8988T (cell line): ENCODE results near the gene ST3GAL3.

Source experiments
- DNase-seq: peaks from one replicate; pipeline ENCODE4 v3.0.0; 2011

ST3GAL3 gene

DNA sequence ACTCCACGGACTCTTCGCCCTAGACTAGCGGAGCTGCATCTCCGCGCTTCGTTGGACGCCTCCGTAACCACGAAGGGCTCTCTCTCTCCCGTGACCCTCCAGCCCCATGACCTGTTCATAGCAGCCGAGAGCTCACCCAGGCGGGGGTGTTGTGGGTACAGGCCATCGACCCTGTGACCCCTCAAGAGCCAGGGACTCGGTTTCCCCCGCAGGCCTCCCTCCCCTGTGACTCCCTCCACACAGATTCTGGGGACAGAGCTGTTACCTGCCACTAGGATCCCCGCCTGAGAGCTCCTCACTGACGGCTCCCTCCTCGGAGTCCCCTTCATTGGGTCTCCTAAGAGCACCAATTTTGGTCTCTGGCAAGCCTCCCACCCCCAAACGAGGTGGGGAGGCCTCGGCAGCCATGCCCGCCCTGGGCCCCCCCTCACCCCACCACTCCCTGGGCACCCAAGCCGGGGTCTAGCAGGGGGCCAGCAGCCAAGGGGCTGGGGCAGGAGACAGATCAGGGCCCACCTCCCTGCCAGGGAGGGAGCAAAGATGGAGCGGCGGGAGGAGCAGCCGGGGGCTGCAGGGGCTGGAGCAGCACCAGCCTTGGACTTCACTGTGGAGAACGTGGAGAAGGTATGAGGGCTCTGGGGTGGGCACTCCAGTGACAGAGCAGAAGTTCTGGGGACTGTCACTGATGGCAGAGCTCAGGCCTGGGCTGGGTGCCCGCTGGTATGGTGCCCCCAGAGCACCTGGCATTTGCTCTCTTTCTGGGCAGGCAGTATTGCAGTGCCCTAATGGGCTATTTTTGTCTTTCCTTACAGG lies 239.9 kb downstream of the ST3GAL3 start:
- DNase-seq, result no peak

DNA sequence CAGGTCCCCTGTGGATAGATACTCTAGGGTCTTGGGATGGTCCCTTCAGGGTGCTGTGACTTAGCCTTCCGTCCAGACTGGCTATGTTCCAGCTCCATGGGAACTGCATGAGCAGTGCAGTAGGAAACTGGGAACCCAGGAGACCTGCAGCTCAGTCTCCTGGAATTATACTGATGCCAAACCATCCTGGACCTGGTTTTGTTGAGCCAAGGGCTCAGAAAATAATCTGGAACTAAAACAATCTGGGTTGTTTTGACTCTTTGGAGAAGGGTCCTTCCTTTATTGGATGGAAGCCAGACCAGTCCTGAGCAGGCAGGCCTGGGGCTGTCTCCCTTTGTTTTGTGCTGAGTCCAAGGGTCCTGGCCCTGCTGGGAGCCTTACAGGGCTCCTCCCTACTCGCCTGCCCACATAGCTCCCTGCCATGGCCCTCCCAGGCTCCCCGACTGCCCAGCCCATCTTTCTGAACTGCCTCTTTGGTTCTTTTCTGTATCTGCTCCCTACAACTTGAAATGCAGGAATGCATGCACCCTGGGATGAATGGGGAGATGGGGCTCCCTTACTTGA lies 240.6 kb downstream of the ST3GAL3 start:
- no peak for DNase-seq

DNA sequence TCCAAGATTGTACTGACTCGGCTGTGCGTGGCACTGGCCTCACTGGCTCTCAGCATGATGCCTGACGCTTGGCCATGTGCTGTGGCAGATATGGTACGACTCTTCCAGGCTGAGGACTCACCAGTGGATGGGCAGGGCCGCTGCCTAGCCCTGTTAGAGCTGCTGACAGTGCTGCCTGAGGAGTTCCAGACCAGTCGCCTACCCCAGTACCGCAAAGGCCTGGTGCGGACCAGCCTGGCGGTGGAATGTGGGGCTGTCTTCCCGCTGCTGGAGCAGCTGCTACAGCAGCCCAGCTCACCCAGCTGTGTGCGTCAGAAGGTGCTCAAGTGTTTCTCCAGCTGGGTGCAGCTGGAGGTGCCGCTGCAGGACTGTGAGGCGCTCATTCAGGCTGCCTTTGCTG lies 242.3 kb downstream of the ST3GAL3 start:
- DNase-seq, result no peak

DNA sequence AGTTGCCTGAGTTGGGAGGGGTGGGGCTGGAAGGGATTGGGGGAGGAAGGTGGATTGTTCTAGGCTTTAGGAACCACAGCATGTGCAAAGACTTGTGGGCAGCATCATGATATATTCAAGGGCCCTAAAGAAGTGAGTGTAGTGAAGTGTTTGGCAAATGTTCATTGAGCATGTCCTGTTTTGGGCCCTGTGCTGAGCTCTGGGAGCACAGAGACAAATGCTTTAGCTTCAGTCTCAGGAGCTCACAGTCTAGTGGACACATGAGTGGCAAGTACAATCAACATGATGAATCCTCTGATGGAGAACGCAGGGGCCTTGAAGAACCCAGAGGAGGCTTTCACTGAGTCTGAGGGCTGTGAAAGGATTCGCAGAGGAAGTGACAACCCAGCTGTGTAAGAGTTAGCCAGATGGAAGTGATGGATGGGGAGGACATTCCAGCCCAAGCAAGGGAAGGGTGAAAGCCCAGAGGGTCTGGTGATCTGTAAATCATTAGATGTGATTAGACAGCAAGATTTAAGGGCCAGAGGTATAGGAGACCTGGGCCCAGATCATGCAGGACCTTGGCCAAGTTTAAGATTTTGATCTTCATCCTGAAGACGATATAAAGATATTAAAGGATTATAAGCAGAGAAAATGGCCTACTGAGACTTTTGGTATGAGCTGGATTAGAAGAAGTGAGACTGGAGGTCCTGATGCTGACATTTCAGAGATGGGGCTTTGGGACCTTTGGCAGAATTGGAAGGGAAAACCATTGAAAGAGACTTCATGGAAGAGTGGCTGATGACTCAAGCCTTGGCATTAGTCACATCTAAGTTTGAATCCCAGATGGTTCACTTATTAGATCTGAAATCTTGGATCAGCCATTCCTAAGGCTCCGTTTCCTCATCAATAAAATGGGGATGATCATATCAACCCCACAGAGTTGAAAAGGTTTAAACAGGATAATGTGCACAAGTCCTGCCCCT lies 244.0 kb downstream of the ST3GAL3 start:
- no peak for DNase-seq

DNA sequence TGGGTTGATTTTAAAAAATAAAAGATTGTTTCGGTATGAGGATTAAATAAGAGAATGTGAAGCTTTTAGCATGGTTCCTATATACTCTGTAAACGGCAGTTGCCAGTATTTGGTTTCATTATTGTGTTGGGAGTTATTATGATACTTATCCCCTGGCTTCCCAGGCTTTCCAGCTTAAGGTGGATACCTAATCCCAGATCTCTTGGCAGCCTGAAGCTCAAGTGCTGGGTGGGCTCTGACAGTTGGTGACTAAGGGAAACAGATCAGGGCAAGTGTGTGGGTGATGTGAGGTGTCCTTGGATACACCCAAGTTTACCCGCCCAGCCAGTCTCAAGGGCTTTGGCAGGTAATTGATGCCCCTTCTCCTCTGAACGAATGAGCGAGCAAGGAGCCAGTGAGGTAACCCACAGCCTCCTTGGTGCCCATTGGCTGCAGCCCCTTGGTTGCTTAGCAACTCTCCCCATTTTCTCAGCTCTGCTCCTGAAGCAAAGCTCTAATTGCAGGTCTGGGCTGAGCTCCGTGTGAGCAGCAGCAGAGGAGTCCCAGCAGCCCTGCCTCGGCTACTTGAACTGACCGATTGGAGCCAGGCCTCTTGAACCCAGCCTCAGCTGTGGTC lies 245.5 kb downstream of the ST3GAL3 start:
- no peak for DNase-seq

DNA sequence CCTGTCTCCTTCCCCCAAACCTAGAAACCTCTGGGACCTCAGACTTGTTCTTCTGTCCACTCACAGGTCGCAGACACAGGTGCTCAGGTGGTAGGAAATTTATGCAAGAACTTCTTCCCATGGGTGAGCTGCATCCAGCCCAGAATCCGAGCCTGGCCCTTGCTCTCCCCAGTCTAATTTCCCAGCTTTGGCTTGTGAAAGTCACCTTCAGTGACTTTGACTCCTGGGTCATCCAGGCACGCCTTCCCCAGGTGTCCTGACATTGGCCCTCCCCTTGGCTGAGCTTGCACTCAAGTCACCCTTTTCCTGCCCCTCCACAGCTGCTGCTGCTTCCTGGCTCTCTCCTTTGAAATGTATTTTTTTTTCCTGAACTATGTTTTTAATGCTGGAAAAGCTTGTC lies 246.0 kb downstream of the ST3GAL3 start:
- DNase-seq, result no peak

DNA sequence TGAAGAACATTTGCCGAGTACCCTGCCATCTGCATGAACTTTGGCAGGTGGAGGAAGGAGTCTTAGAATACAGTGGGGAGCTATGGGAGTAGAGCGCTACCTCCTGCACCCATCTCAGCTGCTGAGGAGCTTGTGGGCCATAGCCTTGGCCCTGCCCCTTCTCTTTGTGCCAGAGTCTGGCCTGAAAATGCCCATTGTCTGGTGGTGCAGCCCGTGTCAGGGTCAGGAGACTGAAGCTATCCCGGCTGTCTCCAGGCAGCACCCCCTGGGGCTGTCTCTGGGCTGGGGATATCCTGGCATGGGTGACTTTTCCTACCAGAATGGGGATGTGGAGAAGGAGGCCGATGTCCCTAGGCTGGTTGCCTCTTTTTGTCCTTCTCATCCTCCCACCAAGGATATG lies 246.7 kb downstream of the ST3GAL3 start:
- no peak for DNase-seq

DNA sequence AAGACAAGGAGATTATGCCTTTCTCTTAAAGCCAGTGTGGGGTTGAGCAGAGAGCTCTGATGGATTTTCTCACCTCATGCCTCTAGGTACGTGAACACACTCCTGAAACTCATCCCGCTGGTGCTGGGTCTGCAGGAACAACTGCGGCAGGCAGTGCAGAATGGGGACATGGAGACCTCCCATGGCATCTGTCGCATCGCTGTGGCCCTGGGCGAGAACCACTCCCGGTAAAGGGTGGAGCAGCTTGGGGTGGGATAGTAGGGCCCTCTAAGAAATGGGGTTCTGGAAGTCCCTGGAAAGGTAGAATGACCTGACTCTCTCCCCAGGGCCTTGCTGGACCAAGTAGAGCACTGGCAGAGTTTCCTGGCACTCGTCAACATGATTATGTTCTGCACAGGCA lies 248.9 kb downstream of the ST3GAL3 start:
- no peak for DNase-seq

DNA sequence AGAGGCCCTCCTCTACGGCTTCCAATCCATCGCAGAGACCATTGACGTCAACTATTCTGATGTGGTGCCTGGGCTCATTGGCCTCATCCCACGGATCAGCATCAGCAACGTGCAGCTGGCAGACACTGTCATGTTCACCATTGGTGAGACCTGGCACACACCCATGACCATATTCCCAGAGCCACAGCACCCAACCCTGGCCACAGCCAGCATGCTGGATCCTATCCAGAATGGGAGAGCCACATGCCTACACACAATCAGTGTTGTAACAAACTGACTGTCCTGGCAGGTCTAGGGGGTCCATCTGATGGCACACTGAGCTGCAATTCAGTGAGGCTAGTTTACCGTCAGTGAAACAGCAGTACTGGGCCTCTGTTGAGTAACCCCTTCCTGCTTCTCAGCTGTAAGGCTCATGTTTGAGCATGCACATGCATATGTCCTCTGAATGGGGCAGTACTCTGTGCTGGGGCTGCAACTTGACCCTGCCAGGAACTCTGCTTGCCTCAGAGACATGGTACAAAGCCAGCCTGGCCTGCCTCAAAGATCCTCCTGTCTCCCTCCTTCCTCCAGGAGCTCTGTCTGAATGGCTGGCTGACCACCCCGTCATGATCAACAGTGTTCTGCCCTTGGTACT lies 250.2 kb downstream of the ST3GAL3 start:
- no peak for DNase-seq

DNA sequence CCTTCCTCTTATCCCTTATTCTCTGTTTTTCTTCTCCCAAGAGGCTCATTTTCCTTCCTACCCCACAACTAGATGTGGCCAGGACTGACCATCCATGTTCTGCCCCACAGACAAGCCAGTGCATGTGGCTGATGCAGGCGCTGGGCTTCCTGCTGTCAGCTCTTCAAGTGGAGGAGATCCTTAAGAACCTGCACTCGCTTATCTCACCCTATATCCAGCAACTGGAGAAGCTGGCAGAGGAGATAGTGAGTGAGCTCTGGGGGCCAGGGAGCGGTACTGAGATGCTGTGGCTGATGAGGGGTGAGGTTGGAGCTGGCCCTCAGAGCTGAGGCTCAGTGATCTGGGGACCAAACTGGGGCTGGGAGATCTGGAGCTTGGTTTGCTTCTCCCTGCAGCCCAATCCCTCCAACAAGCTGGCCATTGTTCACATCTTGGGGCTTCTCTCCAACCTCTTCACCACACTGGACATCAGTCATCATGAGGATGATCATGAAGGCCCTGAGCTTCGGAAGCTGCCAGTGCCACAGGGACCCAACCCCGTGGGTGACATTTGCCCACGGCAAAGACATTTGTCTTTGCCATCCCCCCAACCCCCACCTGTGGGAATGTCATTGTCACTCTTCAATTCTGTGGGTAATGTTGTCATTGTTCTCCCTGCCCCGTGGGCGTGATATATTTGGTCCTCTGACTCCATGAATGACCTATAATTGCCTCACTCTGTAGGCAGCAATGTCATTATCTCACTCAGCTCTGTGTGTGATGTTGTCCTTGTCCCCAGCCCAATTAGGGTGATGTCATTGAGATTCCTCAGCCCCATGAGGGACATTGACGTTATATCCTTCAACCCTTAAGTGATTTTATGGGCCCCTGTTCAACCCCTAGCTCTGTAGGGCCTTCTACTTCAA lies 251.3 kb downstream of the ST3GAL3 start:
- DNase-seq, result no peak

DNA sequence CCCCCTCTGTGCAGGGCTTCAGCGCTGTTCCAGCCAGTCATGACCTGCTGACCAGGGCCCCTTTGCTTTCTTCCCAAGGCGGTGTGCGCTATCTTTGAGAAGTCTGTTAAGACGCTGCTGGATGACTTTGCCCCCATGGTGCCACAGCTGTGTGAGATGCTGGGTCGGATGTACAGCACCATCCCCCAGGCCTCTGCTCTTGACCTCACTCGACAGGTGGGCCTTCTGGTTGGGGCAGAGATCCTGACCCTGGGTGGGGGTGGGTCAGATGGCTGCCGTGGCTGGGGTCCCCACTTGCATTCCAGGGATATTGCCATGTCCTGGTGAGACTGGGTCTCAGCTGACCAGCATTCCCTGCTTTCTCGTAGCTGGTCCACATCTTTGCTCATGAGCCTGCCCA lies 253.5 kb downstream of the ST3GAL3 start:
- DNase-seq, result no peak

DNA sequence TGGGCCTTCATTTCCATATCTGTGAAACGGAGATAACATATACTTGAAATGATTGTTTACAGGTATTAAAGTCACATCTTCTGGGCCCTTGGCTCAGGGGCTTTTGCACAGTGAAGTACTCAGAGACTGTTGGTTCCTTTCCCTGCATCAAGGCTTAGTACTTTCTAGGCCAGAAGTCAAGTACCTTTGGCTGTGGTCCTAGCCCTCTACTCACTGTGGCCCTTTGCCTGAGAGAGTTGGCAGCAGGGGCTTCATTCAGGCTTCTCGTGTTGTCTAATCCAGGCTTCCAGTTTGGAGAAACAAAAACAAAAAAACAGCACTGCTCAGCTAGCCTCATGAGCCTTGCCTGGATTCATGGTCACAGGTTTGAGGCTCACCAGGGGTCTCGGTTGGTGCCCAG lies 254.4 kb downstream of the ST3GAL3 start:
- no peak for DNase-seq

DNA sequence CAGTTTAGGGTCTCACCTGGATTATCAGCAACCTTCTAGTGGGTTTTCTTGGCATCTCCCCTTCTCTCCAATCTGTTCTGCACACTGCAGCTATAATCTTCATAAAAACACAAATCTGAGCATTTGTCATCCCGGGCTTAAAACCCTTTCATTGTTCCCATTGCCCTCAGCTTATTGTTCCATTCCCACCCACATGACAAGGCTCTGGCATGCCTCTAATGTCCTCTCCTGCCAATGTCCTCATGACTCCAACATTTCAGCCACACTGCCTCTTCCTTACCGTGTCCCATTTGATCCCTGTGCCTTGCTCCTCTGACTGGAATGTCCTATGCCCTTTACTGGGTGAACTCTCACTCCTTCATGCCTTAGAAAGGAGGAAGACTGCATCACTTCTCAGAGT lies 255.0 kb downstream of the ST3GAL3 start:
- DNase-seq, result no peak

DNA sequence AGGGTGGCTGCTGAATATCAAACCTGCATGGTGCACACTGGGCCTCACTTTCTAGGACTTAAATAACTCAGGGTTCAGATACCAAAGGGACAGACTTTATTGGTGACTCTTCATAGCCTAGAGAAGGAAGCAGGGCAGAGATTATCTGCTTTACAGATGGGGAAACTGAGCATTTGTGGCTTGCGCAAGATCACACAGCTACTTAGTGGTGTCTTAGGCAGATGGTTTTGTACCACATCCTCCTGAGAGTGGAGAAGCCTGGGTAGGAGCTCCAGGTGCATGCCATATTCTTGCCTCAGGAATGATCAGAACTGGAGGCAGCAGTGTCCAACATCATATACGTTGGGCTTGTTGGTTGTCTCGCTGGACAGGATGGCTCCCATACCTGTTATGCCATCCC lies 255.7 kb downstream of the ST3GAL3 start:
- no peak for DNase-seq

DNA sequence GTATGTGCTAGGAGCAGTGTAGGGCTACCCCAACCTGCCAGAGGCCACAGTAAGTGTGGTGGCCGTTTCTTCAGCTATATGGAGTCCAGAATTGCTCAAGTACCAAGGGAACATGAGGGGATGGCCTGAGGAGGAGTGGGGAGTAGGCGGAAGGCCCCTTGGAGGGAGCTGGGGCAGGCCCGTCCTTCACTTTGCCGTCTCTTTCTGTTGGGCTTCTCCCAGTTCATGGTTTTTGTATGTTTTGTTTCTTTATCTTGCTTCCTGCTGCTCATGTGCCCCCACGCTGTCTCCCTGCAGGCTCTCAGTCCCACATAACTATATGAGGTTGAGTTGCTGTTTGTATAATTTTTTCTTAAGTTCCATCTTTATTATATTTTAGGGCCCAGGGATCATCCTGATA lies 256.6 kb downstream of the ST3GAL3 start:
- no peak for DNase-seq

DNA sequence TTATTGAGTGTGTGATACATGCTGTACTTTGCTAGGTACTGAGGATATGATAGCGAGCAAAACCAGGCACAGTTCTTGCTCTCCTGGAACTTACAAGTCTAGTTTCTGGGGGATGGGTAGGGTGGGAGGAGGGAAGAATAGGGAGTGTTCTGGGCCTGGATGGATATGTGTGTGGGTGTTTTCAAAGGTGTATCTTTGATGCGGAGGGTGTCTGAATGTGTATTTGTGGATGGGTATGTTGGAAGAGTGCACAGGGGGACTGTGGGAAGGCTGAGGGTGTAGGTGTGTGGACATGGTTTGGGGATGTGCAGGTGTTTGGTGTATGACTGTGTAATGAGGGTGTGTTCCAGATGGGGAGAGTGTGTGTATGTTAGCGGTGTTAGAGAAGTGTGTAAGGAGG lies 258.0 kb downstream of the ST3GAL3 start:
- no peak for DNase-seq

DNA sequence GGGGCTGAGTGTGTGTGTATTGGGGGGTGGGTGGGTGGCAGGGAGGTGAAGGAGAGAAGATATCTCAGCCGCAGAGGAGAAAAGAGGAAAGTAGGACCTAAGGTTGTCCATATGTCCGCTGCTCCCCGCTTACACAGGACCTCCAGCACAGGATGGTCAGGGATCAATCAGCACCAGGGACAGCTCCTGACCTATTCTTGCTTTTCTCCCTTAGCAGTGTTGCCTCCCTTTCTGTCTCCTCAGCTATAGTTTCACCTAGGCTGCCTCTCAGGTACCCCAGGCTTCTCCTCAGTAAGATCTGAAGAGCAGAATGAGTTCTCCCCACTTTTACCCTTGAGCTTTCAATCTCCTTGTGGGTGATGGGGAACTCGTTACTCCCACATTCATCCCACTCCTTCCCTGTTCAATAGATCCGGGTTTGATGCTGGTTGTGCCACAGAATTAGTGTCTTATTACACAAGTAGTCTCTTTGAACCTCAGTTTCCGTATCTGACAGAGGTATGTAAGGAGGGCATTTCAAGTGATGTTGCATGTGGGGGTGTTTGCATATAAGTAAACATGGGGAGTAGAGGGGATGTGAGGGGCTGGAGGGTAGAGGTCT lies 261.1 kb downstream of the ST3GAL3 start:
- no peak for DNase-seq

DNA sequence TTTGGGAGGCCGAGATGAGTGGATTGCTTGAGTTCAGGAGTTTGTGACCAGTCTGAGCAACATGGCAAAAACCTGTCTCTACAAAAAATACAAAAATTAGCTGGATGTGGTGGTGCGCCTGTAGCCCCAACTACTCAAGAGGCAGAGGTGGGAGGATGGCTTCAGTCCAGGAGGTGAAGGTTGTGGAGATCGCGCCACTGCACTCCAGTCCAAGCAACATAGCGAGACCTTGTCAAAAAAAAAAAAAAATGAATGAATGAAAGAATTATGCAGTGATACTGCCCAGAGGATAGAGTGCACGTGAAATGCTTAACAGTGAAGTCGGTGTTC lies 262.0 kb downstream of the ST3GAL3 start:
- DNase-seq, result no peak

DNA sequence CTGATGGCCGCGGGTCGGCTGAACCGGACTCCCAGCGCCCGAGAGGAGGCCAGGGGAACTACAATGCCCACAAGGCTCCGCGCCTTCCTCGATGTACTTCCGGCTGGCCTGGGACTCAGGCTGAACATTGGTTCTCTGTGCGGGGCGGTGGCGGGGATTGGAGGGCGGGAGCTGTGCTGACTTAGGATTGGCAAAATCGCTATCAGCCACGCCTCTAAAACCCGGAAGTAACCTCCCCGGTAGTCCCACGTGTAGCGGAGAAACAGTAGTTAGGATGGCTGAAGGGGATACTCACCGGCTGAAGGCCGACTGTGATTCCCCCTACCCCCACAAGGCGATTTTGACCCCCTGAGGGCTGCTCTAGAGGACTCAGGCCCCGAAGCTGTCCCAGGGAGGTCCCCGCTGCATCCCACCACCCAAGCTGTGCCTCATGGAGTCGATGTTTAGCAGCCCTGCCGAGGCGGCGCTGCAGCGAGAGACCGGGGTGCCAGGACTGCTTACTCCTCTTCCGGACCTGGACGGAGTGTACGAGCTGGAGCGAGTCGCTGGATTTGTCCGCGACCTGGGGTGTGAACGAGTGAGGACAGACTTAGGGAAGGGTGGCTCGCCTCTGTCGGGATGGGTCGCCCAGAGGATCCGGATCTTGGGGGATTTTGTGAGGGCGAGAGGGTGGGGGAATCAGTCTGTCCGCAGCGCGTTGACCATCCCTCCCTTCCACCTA lies 262.6 kb downstream of the ST3GAL3 start, which contains the start of gene DPH2:
TSS of gene DPH2 (plus strand) at position 265 of the 721 bp plus-strand sequence. CDS start at position 431, 166 bp downstream.
- DNase-seq, result peak; percentile 93

DNA sequence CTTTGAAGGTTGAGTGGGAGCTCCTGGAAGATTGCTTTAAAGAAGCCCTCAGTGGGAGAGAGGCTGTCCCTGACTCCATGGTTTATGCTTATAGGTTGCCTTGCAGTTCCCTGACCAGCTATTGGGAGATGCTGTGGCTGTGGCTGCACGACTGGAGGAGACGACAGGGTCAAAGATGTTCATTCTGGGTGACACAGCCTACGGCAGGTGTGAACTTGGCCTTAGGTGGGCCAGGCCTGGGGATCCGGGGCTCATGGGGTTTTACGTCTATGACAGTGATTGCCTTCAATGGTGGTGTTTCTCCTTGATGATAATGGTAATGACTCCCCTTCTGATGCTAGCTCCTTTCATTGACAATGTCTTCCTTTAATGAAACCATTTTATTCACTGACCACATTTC lies 263.2 kb downstream of the ST3GAL3 start:
- no peak for DNase-seq

DNA sequence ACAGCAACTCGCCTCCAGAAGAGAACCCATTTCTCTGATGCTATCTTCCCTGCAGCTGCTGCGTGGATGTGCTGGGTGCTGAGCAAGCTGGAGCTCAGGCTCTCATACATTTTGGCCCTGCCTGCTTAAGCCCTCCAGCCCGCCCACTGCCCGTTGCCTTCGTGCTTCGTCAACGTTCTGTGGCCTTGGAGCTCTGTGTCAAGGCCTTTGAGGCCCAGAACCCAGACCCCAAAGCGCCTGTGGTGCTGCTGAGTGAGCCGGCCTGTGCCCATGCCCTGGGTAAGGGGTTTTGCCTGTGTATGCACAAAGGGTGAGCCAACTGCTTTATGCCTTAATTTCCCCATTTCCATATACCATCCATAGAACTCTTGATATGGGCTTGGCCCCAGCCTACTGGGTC lies 263.6 kb downstream of the ST3GAL3 start:
- DNase-seq, result no peak
